Esophagus muscularis mucosa (tissue), 4 donors: ENCODE measurements around the gene RNF144B. TPM values are rescaled to one million over a fixed set of nuclear protein-coding genes. Genes with fewer than 3 reads are reported as not detected.

Experiments
- DNase-seq: peaks from one replicate; pipeline ENCODE4 v3.0.0-alpha.2; 2017; ENCODE audit errors: extremely low spot score
- H3K27ac ChIP-seq, 4 donors: fragments of 200-600 bp; sonication (generic); replicated peaks in 1 of 4; 1 replicate in 3 of 4; 2 replicates in 1 of 4; pipeline ENCODE4 v1.5.1; 2016 to 2019; ENCODE audit warnings: mild to moderate bottlenecking in 1 of 4
- H3K27me3 ChIP-seq, 4 donors: fragments of 200-600 bp; sonication (generic); one replicate each; pipeline versions ENCODE4 v1.5.1 to v1.6.0; 2016 to 2019
- H3K36me3 ChIP-seq, 4 donors: fragments of 200-600 bp; sonication (generic); one replicate each; pipeline ENCODE4 v1.5.1; 2016 to 2019
- H3K4me1 ChIP-seq, 4 donors: fragments of 200-600 bp; sonication (generic); one replicate each; pipeline ENCODE4 v1.5.1; 2016 to 2019
- H3K4me3 ChIP-seq, 4 donors: fragments of 200-600 bp; sonication (generic); 1 replicate in 2 of 4; 2 replicates in 2 of 4; pipeline ENCODE4 v1.5.1; 2016 to 2019; ENCODE audit warnings: mild to moderate bottlenecking in 4 of 4, moderate library complexity in 1 of 4
- H3K9me3 ChIP-seq, 4 donors: fragments of 200-600 bp; sonication (generic); 1 replicate in 3 of 4; 2 replicates in 1 of 4; pipeline ENCODE4 v1.5.1; 2016 to 2019
- EP300 ChIP-seq: sonication (generic); formaldehyde crosslinking; IDR thresholded peaks from one replicate; pipeline ENCODE4 v1.6.1; 2017; ENCODE audit warnings: antibody characterized with exemption
- POLR2A ChIP-seq: fragments of 450-650 bp; IDR thresholded peaks from one replicate; pipeline ENCODE4 v1.6.1; 2017; ENCODE audit warnings: antibody characterized with exemption, moderate library complexity, mild to moderate bottlenecking, low read depth
- POLR2AphosphoS5 ChIP-seq, 2 donors: sonication (generic); formaldehyde crosslinking; IDR thresholded peaks; one replicate each; pipeline ENCODE4 v1.6.1; 2017; ENCODE audit warnings: antibody characterized with exemption in 2 of 2
- WGBS: methylation state at CpG from one replicate; pipeline ENCODE4 v1.1.5; 2018; 5-methylcytosine and 5-hydroxymethylcytosine counted together
- intact Hi-C: fragments of 100-400 bp; cut with DNase I; formaldehyde crosslinking; loops from one replicate; pipeline ENCODE4 v1.15.1; 2023
- total RNA-seq, 4 donors: library from RNA; depleted of rRNA; stranded (reverse); fragments of >200 nt; gene quantifications; one replicate each; pipeline versions ENCODE4 v1.1.0 to v1.2.1, GENCODE V29; 2016
- TF ChIP-seq, protein P1 (sequence below), 3 experiments: fragments of 200-600 bp in 2 of 3; fragments of 450-650 bp in 1 of 3; sonication (generic) in 2 of 3; IDR thresholded peaks; one replicate each; pipeline ENCODE4 v1.5.1; 2017 to 2019; ENCODE audit warnings: antibody characterized with exemption in 3 of 3, mild to moderate bottlenecking in 2 of 3, moderate library complexity in 1 of 3

RNF144B gene
- total RNA-seq, 4 donors from 2014 or later, result 6.6 to 20.0 (median 12.1) TPM

DNA sequence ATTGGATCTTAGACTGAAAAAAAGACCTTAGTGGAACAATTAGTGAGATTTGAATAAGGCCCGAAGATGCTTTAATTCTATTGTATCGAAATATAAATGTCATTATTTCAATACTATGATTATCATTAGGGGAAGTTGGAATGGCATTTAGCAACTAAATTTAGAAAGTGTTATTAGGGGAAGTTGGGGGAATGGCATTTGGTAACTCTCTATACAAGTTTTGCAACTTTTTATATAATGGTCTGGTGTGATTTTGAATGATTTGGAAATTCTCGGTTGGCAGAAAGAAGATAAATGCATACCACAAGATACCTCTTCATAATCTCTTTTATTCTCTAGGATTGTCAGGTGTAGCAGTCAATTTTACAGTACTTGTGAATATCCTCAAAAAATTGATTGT lies 49.2 kb downstream of the RNF144B start:
- H3K27me3 ChIP-seq, result no peaks in the 10 kb centered on the region
- no peaks in the 10 kb centered on the region for H3K9me3 ChIP-seq
- no peak overlapping the region for H3K4me3 ChIP-seq
- no peak for TF ChIP-seq EP300
- no peak for TF ChIP-seq POLR2A
- no peak for TF ChIP-seq POLR2AphosphoS5 (IDR thresholded peaks at IDR 0.05)
- TF ChIP-seq, protein P1, sequence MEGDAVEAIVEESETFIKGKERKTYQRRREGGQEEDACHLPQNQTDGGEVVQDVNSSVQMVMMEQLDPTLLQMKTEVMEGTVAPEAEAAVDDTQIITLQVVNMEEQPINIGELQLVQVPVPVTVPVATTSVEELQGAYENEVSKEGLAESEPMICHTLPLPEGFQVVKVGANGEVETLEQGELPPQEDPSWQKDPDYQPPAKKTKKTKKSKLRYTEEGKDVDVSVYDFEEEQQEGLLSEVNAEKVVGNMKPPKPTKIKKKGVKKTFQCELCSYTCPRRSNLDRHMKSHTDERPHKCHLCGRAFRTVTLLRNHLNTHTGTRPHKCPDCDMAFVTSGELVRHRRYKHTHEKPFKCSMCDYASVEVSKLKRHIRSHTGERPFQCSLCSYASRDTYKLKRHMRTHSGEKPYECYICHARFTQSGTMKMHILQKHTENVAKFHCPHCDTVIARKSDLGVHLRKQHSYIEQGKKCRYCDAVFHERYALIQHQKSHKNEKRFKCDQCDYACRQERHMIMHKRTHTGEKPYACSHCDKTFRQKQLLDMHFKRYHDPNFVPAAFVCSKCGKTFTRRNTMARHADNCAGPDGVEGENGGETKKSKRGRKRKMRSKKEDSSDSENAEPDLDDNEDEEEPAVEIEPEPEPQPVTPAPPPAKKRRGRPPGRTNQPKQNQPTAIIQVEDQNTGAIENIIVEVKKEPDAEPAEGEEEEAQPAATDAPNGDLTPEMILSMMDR (IDR thresholded peaks at IDR 0.05), result no peak
- no peak overlapping the region for H3K27ac ChIP-seq
- H3K36me3 ChIP-seq, result no peaks in the 10 kb centered on the region
- WGBS, result 85% methylated on average over 3 of the region's 3 CpGs
- intact Hi-C loops, result no loop called here
- DNase-seq, result no peak
- peaks cover 5 to 27% (median 24%) of the 10 kb centered on the region in 4 donors for H3K4me1 ChIP-seq

DNA sequence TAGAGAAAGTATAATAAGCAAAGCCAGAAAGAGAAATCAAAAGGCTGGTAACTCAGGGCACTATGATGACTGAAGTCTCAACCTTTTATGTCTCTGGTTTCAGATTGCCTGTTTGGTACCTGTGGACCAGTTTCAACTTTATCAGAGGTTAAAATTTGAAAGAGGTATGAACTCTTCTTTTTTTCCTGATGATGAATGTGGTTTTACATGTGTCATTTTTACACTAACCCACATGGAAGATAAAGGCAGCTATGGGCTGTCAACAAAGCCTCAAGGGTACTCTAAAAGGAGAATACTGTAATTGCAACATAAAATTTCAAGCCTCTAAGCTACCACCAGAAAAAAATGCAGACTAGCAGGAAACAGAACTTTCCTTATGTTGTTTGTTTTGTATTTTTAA lies 52.4 kb downstream of the RNF144B start:
- H3K4me1 ChIP-seq, result peaks cover 0 to 10% (median 8%) of the 10 kb centered on the region in 4 donors
- H3K9me3 ChIP-seq, result no peaks in the 10 kb centered on the region
- TF ChIP-seq, protein P1 (IDR thresholded peaks at IDR 0.05), result no peak
- TF ChIP-seq POLR2A (no peak), EP300 (no peak), POLR2AphosphoS5 (IDR thresholded peaks at IDR 0.05) (no peak)
- no peak overlapping the region for H3K4me3 ChIP-seq
- H3K27ac ChIP-seq, result no peak overlapping the region
- intact Hi-C loops, result no loop called here
- H3K36me3 ChIP-seq, result no peaks in the 10 kb centered on the region
- no peaks in the 10 kb centered on the region for H3K27me3 ChIP-seq
- no peak for DNase-seq

DNA sequence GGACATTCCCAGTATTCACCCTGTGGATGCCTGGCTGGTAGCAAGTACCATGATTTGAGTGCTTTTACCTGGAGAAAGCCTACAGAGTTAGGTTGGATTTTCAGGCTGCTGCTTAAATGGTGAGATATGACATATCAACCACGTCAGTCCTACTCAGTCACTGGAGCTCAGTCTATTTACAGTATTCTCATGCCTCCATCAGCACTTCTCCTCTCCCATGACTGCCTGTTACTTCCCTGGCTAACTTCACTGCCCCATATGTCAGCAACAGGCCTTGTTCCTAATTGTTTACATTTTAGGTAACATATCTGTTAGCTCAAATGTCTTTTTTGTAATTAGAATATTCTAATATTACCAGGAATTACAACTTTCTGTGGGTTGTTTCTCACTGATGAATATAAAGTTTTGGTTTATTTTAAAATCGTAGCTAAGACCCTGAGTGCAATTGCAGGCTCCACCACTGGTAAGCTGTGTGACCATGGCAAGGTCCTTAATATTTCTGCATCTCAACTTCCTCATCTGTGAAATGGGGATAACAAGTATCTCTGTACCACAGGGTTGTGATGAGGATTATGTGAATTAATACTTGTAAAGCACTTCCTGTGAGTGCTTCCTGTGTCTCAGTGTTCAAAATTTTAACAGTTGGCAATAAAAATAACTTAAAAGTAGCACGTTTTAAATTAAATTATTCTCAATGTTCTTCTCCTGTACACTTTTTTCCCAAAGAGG lies 54.3 kb downstream of the RNF144B start:
- no peaks in the 10 kb centered on the region for H3K9me3 ChIP-seq
- H3K36me3 ChIP-seq, result no peaks in the 10 kb centered on the region
- H3K27me3 ChIP-seq, result no peaks in the 10 kb centered on the region
- no peak overlapping the region for H3K27ac ChIP-seq
- TF ChIP-seq, protein P1 (IDR thresholded peaks at IDR 0.05), result no peak
- TF ChIP-seq EP300 (no peak), POLR2AphosphoS5 (IDR thresholded peaks at IDR 0.05) (no peak), POLR2A (no peak)
- DNase-seq, result no peak
- peaks cover 0 to 15% (median 11%) of the 10 kb centered on the region in 4 donors for H3K4me1 ChIP-seq
- no peak overlapping the region for H3K4me3 ChIP-seq
- WGBS, result 81% methylated on average over 3 of the region's 3 CpGs
- intact Hi-C loops, result no loop called here

DNA sequence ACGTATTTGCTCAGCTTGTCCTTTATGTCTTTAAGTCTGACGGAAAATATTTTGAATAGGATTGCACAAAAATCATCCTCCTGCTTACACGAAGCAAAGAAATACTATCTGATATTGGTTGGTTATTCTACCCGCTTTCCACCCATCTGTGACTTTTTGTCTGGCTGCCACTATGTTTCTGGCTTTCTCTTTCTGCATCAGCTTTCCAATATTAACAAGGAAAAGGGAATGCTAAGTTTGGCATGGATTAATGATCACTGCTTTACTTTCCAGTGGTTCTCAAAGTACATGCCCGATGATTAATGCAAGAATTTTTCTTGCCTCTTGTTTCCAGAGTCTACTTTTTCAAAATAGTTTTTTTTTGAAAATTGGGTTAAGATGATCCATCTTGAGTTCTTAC lies 57.0 kb downstream of the RNF144B start:
- intact Hi-C loops, result no loop called here
- Histone ChIP-seq H3K4me1 (peaks cover 0 to 15% (median 11%) of the 10 kb centered on the region in 4 donors), H3K27ac (peak overlapping the region in 3 of 4 donors; percentile 8 to 55 (median 11)), H3K36me3 (no peaks in the 10 kb centered on the region), H3K27me3 (no peaks in the 10 kb centered on the region), H3K9me3 (no peaks in the 10 kb centered on the region), H3K4me3 (peak overlapping the region; percentile 0 to 24 (median 12))
- no peak for DNase-seq
- WGBS, result 42% methylated on average over 5 of the region's 5 CpGs
- TF ChIP-seq, protein P1 (IDR thresholded peaks at IDR 0.05), result no peak
- TF ChIP-seq EP300 (no peak), POLR2AphosphoS5 (IDR thresholded peaks at IDR 0.05) (no peak)

DNA sequence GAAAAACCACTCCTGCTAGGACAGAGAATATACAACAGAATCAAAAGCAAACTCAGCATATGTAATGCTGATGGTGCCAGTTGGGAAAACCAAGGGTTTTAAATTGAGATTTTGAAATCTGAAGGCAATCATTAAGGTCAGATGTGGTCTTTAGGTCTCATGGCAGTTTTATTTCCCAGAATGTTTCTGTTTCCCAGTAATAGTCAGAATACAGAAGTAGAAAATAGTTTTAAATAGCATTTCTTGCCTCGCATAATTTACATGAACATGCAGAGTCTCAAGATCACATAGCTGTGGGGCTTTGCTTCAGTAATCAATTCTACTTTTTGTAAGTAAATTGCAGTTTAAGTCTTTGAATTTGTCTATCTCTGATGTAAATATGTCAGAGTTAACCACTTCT lies 58.1 kb downstream of the RNF144B start:
- no peaks in the 10 kb centered on the region for H3K27me3 ChIP-seq
- intact Hi-C loops, result no loop called here
- no peak for DNase-seq
- TF ChIP-seq, protein P1 (IDR thresholded peaks at IDR 0.05), result no peak
- TF ChIP-seq EP300 (no peak), POLR2A (no peak), POLR2AphosphoS5 (IDR thresholded peaks at IDR 0.05) (no peak)
- H3K27ac ChIP-seq, result no peak overlapping the region
- no peaks in the 10 kb centered on the region for H3K36me3 ChIP-seq
- H3K9me3 ChIP-seq, result no peaks in the 10 kb centered on the region
- no peak overlapping the region for H3K4me3 ChIP-seq
- WGBS, result 72% methylated on average over 1 of the region's 1 CpG
- H3K4me1 ChIP-seq, result peaks cover 4 to 22% (median 14%) of the 10 kb centered on the region in 4 donors
